ENCODE results near the gene C3orf18. TPM values are rescaled to one million over a fixed set of nuclear protein-coding genes. Genes with fewer than 3 reads are reported as not detected.

Gene C3orf18
- total RNA-seq, 1 donor from 2014 or later, result 8.9 TPM

DNA sequence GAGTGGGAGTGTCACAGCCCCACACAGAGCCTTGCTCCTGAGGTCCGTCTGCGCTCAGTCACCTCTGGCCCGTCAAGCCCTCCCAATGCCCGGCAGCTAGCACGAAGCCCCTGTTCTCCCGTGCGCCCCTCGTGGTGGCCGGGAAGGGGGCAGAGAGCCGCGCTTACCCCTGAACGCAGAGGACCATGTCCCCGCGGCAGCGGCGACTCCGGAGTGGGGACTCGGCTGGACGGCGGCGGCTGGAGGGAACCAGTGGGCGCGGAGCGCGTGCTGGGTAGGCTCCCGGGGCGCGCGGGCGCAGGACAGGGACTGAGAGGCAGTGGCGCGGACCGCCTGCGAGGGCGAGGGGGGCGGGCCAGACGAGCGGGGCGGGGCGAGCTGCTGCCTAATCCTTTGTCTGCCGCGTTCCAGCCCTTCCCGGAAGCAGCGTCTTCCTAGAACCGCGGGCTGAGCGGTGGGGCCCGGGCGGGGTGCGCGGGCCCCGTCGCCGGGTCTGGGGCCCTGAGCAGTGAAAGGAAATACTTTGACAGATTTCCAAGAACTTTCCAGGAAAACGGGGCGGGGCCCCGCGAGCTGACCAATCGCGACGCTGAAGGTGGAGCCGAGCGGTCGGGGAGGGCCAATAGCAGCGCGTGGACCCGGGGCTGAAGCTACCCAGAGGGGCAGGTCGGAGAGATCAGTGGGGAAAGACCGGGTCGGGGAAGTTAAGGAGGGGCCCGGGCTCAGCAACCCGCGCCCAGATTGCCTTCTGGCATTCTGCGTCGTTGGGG lies 44.1 kb upstream of the C3orf18 start, which contains the start of gene CISH:
Gene CISH, minus strand, starts transcription at position 311 of the 770 bp plus-strand sequence. Its CDS starts 124 bp downstream, at position 187.
- H3K4me3 ChIP-seq (ENCODE audit: low read depth, low read length), result peak within 1 kb of the TSS; percentile 87
- TF ChIP-seq, protein P1, sequence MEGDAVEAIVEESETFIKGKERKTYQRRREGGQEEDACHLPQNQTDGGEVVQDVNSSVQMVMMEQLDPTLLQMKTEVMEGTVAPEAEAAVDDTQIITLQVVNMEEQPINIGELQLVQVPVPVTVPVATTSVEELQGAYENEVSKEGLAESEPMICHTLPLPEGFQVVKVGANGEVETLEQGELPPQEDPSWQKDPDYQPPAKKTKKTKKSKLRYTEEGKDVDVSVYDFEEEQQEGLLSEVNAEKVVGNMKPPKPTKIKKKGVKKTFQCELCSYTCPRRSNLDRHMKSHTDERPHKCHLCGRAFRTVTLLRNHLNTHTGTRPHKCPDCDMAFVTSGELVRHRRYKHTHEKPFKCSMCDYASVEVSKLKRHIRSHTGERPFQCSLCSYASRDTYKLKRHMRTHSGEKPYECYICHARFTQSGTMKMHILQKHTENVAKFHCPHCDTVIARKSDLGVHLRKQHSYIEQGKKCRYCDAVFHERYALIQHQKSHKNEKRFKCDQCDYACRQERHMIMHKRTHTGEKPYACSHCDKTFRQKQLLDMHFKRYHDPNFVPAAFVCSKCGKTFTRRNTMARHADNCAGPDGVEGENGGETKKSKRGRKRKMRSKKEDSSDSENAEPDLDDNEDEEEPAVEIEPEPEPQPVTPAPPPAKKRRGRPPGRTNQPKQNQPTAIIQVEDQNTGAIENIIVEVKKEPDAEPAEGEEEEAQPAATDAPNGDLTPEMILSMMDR (conservative IDR thresholded peaks at IDR 0.05; ENCODE audit: low read depth, low read length), result peak; percentile 45
- DNase-seq (ENCODE audit: low read depth), result no peak

DNA sequence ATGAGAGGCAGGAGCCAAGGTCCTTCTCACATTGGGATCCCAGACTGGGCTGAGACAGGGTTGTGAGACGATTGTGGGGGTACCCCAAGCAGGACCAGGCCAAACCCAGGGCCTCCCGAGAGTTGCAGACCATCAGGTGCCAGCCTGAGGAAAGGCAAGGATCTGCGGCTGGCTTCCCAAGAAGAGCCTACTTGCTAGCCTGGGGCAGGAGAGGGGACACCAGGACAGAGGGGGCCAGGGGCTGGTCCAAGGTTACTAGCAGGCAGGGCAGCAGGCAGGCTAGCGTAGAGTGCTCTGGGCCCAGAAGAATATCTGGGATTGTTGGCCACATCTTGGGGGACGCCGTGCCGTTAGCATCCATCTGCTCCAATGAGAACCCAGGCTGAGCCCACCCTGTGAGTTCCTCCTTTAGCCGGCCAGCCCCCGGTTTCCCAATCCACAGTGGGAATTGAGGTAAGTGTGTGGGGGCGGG lies 43.5 kb upstream of the C3orf18 start:
- H3K4me3 ChIP-seq (ENCODE audit: low read depth, low read length), result peak overlapping the region; percentile 87
- TF ChIP-seq, protein P1 (conservative IDR thresholded peaks at IDR 0.05; ENCODE audit: low read depth, low read length), result no peak
- DNase-seq (ENCODE audit: low read depth), result no peak

DNA sequence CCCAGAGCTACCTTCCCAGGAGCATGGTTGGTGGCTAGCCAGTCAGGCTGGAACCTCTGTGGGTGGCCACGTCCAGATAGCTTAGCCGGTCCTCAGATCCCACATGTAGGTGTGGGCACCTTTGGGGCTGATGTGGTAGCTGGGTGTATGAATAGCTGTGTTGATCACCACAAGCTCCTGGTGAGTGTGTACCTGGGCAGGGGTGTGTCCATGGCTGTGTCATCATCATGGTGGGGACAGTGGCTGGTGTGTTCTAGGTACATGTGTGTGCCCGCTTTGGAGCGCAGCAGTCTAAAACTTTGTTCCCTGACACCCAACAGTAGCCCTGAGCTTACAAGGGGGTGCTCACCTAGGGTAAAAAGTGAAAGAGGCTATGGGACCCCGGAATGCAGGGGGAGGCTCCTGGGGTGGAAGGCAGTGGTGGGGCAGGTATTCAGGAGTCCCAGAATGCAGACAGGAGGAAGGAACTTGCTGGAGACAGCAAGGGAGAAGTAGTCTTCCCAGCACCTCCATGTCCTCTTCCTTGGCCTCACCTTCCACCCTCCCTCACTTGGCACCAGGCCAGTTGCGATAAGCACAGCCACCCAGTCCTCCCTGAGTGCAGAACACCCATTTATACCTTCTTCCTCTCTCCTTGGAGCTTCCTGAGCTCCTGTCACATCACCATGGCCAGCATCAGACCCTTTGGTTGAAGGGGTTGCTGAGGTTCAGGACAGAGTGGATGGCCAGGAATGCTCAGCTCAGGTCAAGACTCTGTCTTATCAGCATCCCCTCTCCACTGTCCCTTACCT lies 42.8 kb upstream of the C3orf18 start:
- TF ChIP-seq, protein P1 (conservative IDR thresholded peaks at IDR 0.05; ENCODE audit: low read depth, low read length), result no peak
- DNase-seq (ENCODE audit: low read depth), result no peak
- peak overlapping the region; percentile 87 for H3K4me3 ChIP-seq (ENCODE audit: low read depth, low read length)

DNA sequence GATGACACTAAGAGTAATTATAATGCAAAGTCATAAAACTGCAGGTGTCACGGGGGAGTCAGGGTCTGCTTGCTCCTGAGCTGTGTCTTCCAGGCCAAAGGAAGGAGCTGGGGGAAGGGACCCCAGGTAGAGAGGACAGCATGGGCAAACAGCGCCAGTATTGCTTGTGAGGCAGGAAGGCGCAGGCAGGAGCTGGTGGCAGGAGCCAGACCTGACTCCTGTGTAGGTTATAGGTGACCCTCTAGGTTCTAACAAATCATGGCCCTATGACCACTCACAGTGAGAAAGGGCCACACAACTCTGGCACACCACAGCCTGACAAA lies 42.2 kb upstream of the C3orf18 start:
- peak overlapping the region; percentile 87 for H3K4me3 ChIP-seq (ENCODE audit: low read depth, low read length)
- DNase-seq (ENCODE audit: low read depth), result no peak
- TF ChIP-seq, protein P1 (conservative IDR thresholded peaks at IDR 0.05; ENCODE audit: low read depth, low read length), result no peak

DNA sequence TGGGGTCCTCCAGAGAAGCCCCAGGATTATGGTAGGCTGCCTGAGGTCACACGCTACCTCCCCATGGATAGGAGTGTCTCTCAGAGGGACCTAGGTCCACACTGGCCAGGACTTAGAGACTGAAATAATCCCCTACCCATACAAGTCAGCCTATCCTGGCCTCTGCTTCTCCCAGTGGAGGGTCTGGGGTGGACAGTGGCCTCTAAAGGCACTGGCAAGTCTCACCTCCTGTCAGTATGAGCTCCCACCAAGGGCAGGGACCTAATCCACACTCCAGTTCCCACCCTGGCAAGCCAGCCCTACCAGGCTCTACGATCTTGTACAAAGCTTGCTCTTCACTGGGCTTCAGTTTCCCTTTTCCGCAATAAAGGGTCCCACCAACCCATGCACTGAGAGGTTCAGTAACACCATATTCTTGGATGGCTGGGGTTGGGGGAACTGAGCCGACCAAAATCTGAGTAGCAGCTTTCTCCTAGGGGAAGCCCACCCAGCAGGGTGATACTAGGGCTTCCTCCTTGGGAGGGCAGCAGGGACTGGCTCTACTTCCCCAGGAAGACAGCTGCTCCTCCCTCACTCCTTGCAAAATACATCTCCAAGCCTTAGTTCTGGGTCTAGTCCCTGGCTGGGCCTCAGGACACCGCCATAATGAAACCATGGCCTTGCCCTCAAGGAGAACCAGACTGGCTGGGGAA lies 41.7 kb upstream of the C3orf18 start:
- no peak for DNase-seq (ENCODE audit: low read depth)
- peak overlapping the region; percentile 14 for H3K4me3 ChIP-seq (ENCODE audit: low read depth, low read length)
- TF ChIP-seq, protein P1 (conservative IDR thresholded peaks at IDR 0.05; ENCODE audit: low read depth, low read length), result no peak

DNA sequence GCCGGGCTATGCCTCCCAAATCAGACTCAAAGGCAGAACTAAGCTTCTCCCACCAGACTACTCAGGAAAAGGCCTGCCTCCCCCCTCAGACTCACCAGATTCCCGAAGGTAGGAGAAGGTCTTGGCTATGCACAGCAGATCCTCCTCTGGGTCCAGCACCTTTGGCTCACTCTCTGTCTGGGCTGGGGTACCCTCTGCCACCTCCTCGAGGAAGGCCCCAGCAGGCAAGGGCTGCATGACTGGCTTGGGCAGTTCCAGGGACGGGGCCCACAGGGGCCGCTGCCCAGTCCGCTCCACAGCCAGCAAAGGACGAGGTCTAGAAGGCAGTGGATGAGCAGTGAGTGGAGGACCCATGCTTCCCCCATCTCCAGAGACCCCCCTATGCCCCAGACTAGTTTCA lies 40.7 kb upstream of the C3orf18 start:
- no peak overlapping the region for H3K4me3 ChIP-seq (ENCODE audit: low read depth, low read length)
- no peak for DNase-seq (ENCODE audit: low read depth)
- TF ChIP-seq, protein P1 (conservative IDR thresholded peaks at IDR 0.05; ENCODE audit: low read depth, low read length), result no peak

Measured in epithelial cell of proximal tubule (primary cell).